ENCODE data around the gene ADGRG6.

- TF ChIP-seq EZH2 (IDR thresholded peaks at IDR 0.05; ENCODE audit: borderline replicate concordance, control insufficient read depth, low read depth, low read length) (no peak), STAT1 (conservative IDR thresholded peaks at IDR 0.05) (no peak)
Measured at GRCh38 chr6:142367501-142368018, 65.8 kb downstream of the ADGRG6 start.
